ENCODE data around the gene CEP85. TPM values are rescaled to one million over a fixed set of nuclear protein-coding genes. Genes with fewer than 3 reads are reported as not detected.

CEP85 gene
- total RNA-seq, 1 donor from 2014 or later = 10.3 TPM

DNA sequence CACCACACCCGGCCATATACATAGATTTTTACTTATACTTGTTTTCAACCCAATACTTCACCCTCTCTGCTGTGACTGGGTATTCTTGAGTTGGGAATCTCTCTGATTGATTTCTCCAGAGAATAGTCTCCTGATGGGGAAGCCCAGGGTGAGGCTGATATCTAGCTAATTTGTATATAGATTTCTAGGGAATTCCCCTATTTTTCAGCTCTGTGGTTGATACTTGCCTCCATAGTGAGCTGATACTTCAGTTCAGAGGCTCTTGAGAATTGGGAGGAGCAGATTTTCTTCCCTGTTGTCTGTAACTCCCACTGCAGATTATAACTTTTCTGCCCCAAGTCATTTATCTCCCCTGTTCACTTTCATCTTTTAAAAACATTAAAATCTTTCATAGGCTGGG is 31.4 kb downstream of the CEP85 start:
- H3K4me1 ChIP-seq = no peaks in the 10 kb centered on the region
- ATAC-seq (no peak), DNase-seq (no peak)
- intact Hi-C loops (cut with DNase I) = no loop called here
- H3K4me3 ChIP-seq = no peak overlapping the region
- H3K27ac ChIP-seq = no peak overlapping the region
- H3K27me3 ChIP-seq = no peaks in the 10 kb centered on the region
- no peaks in the 10 kb centered on the region for H3K9me3 ChIP-seq
- TF ChIP-seq, protein P1, sequence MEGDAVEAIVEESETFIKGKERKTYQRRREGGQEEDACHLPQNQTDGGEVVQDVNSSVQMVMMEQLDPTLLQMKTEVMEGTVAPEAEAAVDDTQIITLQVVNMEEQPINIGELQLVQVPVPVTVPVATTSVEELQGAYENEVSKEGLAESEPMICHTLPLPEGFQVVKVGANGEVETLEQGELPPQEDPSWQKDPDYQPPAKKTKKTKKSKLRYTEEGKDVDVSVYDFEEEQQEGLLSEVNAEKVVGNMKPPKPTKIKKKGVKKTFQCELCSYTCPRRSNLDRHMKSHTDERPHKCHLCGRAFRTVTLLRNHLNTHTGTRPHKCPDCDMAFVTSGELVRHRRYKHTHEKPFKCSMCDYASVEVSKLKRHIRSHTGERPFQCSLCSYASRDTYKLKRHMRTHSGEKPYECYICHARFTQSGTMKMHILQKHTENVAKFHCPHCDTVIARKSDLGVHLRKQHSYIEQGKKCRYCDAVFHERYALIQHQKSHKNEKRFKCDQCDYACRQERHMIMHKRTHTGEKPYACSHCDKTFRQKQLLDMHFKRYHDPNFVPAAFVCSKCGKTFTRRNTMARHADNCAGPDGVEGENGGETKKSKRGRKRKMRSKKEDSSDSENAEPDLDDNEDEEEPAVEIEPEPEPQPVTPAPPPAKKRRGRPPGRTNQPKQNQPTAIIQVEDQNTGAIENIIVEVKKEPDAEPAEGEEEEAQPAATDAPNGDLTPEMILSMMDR (IDR thresholded peaks at IDR 0.05) = no peak
- H3K36me3 ChIP-seq = peaks cover 30% of the 10 kb centered on the region

DNA sequence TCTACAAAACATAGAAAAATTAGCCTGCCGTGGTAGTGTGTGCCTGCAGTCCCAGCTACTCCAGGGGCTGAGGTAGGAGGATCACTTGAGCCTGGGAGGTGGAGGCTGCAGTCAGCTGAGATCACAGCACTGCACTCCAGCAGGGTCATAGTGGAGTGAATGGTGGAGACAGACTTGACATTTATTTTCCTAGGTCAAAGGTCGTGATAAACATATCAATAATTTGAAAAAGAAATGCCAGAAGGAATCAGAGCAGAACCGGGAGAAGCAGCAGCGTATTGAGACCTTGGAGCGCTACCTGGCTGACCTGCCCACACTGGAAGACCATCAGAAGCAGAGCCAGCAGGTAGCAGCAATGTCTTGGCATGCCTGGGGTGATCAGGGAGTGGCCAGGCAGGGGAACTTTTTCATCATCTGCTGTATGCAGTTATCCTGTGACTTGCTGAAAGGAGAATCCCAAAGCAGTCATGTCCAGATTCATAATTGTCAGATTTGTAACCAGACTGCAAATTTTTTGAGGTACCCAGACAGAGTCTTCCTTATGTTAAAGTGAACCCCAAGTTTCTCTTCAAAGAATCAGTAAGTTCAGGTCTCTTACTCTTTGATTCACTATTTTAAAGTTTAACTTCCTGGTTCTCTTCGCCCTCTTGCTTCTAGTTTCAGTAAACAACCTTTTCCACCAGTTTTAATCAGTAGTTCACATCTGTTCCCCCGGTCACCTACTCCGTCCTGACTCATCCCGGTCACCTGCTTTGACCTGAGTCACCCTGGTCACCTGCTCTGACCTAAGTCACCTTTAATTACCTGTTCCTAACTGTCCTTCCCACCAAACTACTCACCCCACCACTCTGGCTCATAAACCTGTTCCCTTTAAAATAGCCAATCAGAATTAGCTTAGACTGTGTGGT is 34.5 kb downstream of the CEP85 start:
- ATAC-seq = no peak
- H3K27me3 ChIP-seq = no peaks in the 10 kb centered on the region
- DNase-seq = no peak
- H3K9me3 ChIP-seq = no peaks in the 10 kb centered on the region
- peaks cover 34% of the 10 kb centered on the region for H3K36me3 ChIP-seq
- no peak overlapping the region for H3K27ac ChIP-seq
- TF ChIP-seq, protein P1 (IDR thresholded peaks at IDR 0.05) = no peak
- no peak overlapping the region for H3K4me3 ChIP-seq
- no peaks in the 10 kb centered on the region for H3K4me1 ChIP-seq
- intact Hi-C loops (cut with DNase I) = no loop called here

DNA sequence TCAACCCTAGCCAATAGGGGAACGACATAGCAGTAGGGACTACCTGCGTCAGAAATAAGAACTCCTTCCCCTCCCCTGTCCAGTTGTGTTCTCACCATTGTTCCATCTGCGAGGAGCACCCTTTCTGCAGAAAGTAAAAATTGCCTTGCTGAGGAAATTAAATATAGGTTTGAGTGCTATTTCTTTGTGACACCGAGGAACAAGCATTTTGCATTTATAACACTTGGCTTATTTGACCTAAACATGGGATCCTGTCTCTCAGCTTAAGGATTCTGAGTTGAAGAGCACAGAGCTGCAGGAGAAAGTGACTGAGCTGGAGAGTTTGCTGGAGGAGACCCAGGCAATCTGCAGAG is 35.2 kb downstream of the CEP85 start:
- intact Hi-C loops (cut with DNase I) = no loop called here
- Histone ChIP-seq H3K36me3 (peaks cover 29% of the 10 kb centered on the region), H3K4me1 (no peaks in the 10 kb centered on the region), H3K27ac (no peak overlapping the region), H3K9me3 (no peaks in the 10 kb centered on the region), H3K27me3 (no peaks in the 10 kb centered on the region), H3K4me3 (no peak overlapping the region)
- ATAC-seq = no peak
- TF ChIP-seq, protein P1 (IDR thresholded peaks at IDR 0.05) = no peak
- DNase-seq = no peak

DNA sequence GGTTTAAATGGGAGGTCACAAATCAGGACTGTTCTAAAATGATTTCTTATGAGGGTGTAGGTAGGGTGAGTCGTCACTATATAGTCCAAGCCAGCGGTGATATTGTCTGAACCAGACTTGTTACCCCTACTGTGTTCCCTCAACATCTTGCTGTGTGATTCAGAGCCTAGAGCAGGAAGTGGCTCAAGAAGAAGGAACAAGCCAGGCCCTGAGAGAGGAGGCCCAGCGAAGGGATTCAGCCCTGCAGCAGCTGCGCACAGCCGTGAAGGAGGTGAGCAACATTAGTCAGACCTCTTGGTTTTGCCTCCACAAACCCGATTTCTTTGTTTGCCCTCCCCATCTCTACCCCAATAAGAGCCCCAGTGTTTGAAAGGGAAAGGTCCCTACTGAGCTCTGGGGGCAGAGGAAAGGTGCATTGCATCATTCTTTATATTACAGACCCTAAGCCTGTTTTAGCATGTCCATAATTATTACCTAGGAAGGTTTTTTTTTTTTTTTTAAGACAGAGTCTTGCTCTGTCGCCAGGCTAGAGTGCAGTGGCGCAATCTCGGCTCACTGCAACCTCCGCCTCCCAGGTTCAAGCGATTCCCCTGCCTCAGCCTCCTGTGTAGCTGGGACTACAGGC is 40.9 kb downstream of the CEP85 start:
- intact Hi-C loops (cut with DNase I) = loop anchor here (5.0 kb wide), 1 partner anchor 47 kb away; no protein-coding TSS in a partner anchor
- peak overlapping the region; percentile 89 for H3K27ac ChIP-seq
- H3K4me1 ChIP-seq = peaks cover 49% of the 10 kb centered on the region
- H3K9me3 ChIP-seq = no peaks in the 10 kb centered on the region
- peak; percentile 24 for ATAC-seq
- no peaks in the 10 kb centered on the region for H3K27me3 ChIP-seq
- H3K4me3 ChIP-seq = no peak overlapping the region
- DNase-seq = no peak
- TF ChIP-seq, protein P1 (IDR thresholded peaks at IDR 0.05) = no peak
- H3K36me3 ChIP-seq = peaks cover 18% of the 10 kb centered on the region

DNA sequence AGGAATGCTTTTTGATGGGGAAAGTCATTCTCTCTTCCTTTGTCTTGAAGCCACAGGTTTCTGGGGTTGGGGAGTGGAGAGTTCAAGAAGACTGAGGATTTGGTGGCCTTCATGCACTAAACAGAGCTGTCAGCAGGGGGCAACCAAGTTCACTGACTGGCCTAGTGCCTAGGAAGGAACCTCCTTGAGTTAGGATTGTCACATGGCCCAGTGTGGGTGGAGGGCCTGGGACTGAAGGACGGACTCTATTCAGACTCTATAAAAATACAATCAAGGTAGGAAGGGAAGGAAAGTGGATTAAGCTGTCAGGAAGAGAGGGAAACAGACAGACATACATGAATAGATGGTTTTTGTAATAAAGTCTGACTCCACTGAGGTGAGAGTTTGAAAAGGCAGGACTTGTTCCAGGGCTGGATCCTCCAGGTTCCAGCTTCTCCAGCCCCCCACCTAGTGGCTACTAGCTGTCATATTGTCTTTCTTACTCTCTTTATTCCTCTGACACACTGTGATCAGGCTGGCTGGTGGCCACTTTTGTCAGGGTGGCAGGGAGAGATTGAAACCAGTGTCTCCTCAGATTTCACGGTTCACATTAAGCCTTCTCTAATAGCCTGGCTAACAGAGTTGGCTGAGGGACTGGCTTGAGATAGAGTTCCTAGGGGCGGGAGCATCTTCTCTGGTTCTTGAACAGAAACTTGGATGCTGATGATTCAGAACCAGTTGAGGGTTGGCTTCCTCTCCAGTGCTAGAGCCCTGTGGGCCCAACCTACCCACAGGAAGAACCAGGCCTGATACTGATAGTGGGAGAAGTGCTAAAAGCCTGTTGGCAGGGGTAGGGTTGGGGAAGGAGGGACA is 41.8 kb downstream of the CEP85 start:
- H3K4me1 ChIP-seq = peaks cover 49% of the 10 kb centered on the region
- peak; percentile 85 for DNase-seq
- TF ChIP-seq, protein P1 (IDR thresholded peaks at IDR 0.05) = peak; percentile 78
- ATAC-seq = peak; percentile 77
- H3K9me3 ChIP-seq = no peaks in the 10 kb centered on the region
- peak overlapping the region; percentile 89 for H3K27ac ChIP-seq
- H3K27me3 ChIP-seq = no peaks in the 10 kb centered on the region
- intact Hi-C loops (cut with DNase I) = loop anchor here (5.0 kb wide), 1 partner anchor 46 kb away; no protein-coding TSS in a partner anchor
- peaks cover 10% of the 10 kb centered on the region for H3K36me3 ChIP-seq
- H3K4me3 ChIP-seq = no peak overlapping the region

Data from upper lobe of right lung (tissue), 1 donor.